HUES48 (cell line): Measurements from ENCODE around the gene BMPR1B.

ENCODE experiments used
- H3K27ac ChIP-seq: one replicate; pipeline ENCODE4 v1.7.0; 2013; ENCODE audit warnings: low read depth, low read length, inconsistent platforms
- H3K27me3 ChIP-seq: 2 replicates; pipeline ENCODE4 v1.6.1; 2013; ENCODE audit warnings: mild to moderate bottlenecking, low read length; ENCODE audit not compliant: control insufficient read depth, insufficient read depth
- H3K36me3 ChIP-seq: 2 replicates; pipeline ENCODE4 v1.6.1; 2013; ENCODE audit warnings: low read length; ENCODE audit not compliant: control insufficient read depth, insufficient read depth
- H3K4me1 ChIP-seq: 2 replicates; pipeline ENCODE4 v1.6.1; 2013; ENCODE audit warnings: mild to moderate bottlenecking, low read length; ENCODE audit not compliant: control insufficient read depth, insufficient read depth
- H3K4me3 ChIP-seq: 2 replicates; pipeline ENCODE4 v1.5.1; 2013; ENCODE audit warnings: mild to moderate bottlenecking, low read depth, low read length
- H3K9ac ChIP-seq: 2 replicates; pipeline ENCODE4 v1.6.1; 2013; ENCODE audit warnings: mild to moderate bottlenecking, low read depth, low read length, moderate library complexity
- H3K9me3 ChIP-seq: 2 replicates; pipeline ENCODE4 v1.6.1; 2013; ENCODE audit warnings: low read length; ENCODE audit not compliant: control insufficient read depth, insufficient read depth

The BMPR1B gene

DNA sequence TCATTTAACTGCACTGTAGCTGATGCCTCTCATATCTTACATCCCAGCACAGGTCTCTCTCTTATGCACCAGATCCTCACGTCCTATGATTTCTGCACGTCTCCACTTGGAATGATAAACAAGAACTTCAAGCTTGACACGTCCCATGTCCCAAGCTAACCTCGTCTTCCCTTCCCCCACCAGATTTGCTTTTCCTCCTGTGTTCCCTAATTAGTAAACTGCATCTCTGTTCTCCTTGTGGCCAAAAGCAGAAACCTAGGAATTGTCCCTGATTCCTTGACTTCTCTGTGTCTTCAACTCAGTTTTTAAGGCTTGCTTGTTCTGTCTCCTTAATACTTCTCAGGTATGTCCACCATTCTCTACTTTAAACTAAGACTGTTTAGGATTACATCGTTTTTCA, 171.9 kb downstream of the BMPR1B start:
- peaks cover 16% of the 10 kb centered on the region for H3K4me1 ChIP-seq
- no peaks in the 10 kb centered on the region for H3K27me3 ChIP-seq
- no peak overlapping the region for H3K9ac ChIP-seq
- H3K36me3 ChIP-seq, result no peaks in the 10 kb centered on the region
- no peak overlapping the region for H3K4me3 ChIP-seq
- no peak overlapping the region for H3K27ac ChIP-seq
- H3K9me3 ChIP-seq, result no peaks in the 10 kb centered on the region

GRCh38 chr4:94931626-94932025, 173.9 kb downstream of the BMPR1B start:
- Histone ChIP-seq H3K9ac (no peak overlapping the region), H3K4me1 (peaks cover 16% of the 10 kb centered on the region), H3K9me3 (no peaks in the 10 kb centered on the region), H3K27ac (no peak overlapping the region), H3K36me3 (no peaks in the 10 kb centered on the region), H3K27me3 (no peaks in the 10 kb centered on the region), H3K4me3 (no peak overlapping the region)

GRCh38 chr4:94932366-94932765, 174.6 kb downstream of the BMPR1B start:
- no peaks in the 10 kb centered on the region for H3K27me3 ChIP-seq
- no peaks in the 10 kb centered on the region for H3K36me3 ChIP-seq

DNA sequence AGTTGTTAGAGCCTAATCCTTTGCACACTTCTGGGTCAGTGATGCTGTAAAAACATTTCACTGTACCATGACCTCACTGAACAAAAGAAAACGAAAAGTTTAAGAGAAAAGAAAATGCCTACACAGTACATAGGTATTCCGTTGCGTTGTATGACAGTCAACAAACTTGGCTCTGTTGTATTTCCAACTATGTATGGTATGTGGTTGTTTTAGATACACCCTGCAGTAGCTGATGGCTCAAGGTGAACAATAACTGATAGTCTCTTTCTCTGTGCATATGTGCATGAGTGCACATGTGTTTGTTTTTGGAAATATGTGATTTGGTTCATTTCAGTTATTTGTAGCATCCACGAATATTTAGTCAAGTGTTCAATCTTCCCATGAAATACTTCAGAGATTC, 176.0 kb downstream of the BMPR1B start:
- Histone ChIP-seq H3K4me1 (peaks cover 7% of the 10 kb centered on the region; the same call in 1 of the 2 replicates), H3K9ac (no peak overlapping the region), H3K9me3 (no peaks in the 10 kb centered on the region), H3K27ac (no peak overlapping the region), H3K4me3 (no peak overlapping the region), H3K36me3 (no peaks in the 10 kb centered on the region), H3K27me3 (no peaks in the 10 kb centered on the region)

More at GRCh38 chr4:94932366-94932765, 174.6 kb downstream of the BMPR1B start:
- Histone ChIP-seq H3K4me1 (peaks cover 16% of the 10 kb centered on the region), H3K9me3 (no peaks in the 10 kb centered on the region), H3K27ac (no peak overlapping the region), H3K4me3 (no peak overlapping the region), H3K9ac (no peak overlapping the region)

DNA sequence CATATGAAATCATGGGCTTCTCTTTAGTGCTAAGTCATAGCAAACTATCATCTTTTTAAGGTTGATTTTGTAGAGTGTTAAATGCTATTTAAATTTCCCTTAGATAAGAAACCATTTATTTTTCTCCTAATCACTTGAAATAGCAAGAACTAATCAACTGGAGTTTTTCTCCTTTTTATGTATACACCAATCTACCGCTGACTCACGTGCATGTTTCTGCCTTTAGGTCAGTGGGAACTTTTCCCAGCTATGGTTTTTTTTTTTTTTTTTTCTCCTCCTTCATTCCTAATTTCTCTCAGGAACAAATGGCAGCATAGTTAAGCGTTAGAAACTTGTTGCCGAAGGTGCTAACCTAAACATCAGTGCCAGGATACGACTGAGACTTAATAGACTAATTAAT, 176.4 kb downstream of the BMPR1B start:
- Histone ChIP-seq H3K27ac (no peak overlapping the region), H3K9me3 (no peaks in the 10 kb centered on the region), H3K4me1 (peaks cover 7% of the 10 kb centered on the region; the same call in 1 of the 2 replicates), H3K27me3 (no peaks in the 10 kb centered on the region), H3K9ac (no peak overlapping the region), H3K36me3 (no peaks in the 10 kb centered on the region), H3K4me3 (no peak overlapping the region)

DNA sequence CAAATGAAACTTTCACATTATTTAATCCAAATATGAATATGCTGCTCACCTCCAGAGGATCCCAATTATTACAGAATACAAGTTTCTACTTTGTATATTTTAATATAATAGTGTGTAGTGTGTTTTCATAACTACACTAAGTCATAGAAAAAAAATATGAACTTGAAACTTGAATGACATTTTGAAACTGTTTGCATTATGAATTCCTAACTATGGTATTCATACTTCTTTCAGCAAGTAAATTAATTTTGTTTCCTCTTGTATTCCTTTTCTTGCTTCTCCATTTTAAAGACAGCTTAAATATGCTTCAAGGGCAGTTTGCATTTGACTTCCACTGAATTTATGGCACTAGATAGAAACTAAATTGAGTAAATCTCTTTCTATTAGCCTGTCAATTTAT, 177.1 kb downstream of the BMPR1B start:
- no peak overlapping the region for H3K27ac ChIP-seq
- H3K4me3 ChIP-seq, result no peak overlapping the region
- no peak overlapping the region for H3K9ac ChIP-seq
- H3K27me3 ChIP-seq, result no peaks in the 10 kb centered on the region
- peaks cover 8% of the 10 kb centered on the region for H3K4me1 ChIP-seq
- no peaks in the 10 kb centered on the region for H3K9me3 ChIP-seq
- H3K36me3 ChIP-seq, result no peaks in the 10 kb centered on the region

DNA sequence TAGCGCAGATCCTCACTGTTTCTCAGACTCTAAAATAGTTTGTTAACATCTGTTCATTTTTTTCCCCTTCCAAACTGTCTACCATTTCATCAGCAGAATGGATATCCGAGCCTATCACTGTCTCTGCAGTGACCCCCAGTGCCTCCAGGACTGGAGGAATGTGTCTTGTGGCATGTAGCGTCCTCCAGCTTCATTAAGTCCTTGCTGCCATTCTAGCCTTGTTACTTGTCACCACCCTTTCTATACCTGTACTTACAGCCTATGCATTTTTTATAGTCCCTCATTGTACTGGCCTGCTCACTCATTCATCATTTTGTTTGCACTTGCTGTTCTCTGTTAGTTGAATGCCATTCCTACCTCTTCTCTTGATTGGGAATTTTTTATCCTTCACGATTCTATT, 179.1 kb downstream of the BMPR1B start:
- peaks cover 14% of the 10 kb centered on the region for H3K4me1 ChIP-seq

DNA sequence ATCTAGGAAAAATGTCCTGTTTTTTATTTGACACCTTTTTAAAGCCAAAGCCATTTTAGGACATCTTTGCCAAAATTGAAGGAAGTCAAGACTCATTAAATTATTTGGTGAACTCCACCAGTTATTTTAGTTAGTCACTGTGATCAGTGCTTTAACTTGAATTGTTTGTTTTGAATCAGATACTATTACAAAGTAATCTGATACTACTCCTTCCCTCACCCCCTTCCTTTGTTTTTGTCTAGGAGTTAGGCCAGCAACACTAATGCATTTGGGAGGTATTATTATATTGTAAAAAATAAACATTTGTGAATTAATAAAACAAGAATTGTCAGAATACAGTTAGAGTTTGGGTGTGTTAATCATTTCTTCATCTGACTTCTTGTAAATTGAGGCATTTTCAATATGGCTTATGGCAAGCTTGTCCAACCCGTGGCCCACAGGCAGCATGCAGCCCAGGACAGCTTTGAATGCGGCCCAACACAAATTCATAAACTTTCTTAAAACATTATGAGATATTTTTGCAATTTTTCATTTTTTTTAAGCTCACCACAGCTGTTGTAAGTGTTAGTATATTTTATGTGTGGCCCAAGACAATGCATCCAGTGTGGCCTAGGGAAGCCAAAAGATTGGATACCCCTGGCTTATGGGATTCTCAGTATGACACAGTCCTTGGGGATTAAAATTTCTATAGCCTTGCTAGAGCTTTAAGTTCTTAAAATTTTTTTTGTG, 182.2 kb downstream of the BMPR1B start:
- no peak overlapping the region for H3K27ac ChIP-seq
- no peaks in the 10 kb centered on the region for H3K9me3 ChIP-seq
- H3K27me3 ChIP-seq, result no peaks in the 10 kb centered on the region
- peaks cover 14% of the 10 kb centered on the region for H3K4me1 ChIP-seq
- H3K9ac ChIP-seq, result no peak overlapping the region
- H3K4me3 ChIP-seq, result no peak overlapping the region
- H3K36me3 ChIP-seq, result no peaks in the 10 kb centered on the region

More for the DNA sequence above, 179.1 kb downstream of the BMPR1B start:
- Histone ChIP-seq H3K4me3 (no peak overlapping the region), H3K27ac (no peak overlapping the region), H3K9ac (no peak overlapping the region), H3K36me3 (no peaks in the 10 kb centered on the region), H3K9me3 (no peaks in the 10 kb centered on the region), H3K27me3 (no peaks in the 10 kb centered on the region)

- no peaks in the 10 kb centered on the region for H3K27me3 ChIP-seq
These were observed 182.8 kb downstream of the BMPR1B start for GRCh38 chr4:94940520-94940908.

DNA sequence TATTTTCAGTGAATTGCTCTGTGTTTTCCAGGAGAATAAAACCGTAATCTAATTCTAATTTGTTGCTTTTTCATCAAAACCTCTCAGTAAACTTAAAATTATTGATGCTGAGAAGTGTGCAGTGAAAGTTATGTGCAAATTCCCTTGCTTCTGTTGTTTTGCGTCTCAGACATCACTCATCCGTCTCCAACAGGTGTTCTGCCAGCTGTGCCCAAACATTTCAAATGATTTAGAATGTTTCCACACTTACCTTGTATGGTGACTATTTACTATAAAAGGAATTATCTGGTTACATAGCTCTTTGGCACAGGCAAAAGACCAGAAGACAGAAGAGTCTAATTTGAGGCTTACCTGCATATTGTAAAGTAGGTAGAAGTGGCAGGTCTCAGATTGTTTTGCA, 184.0 kb downstream of the BMPR1B start:
- Histone ChIP-seq H3K9me3 (no peaks in the 10 kb centered on the region), H3K4me1 (peaks cover 14% of the 10 kb centered on the region)

More at GRCh38 chr4:94940520-94940908, 182.8 kb downstream of the BMPR1B start:
- Histone ChIP-seq H3K4me3 (no peak overlapping the region), H3K4me1 (peaks cover 14% of the 10 kb centered on the region), H3K9me3 (no peaks in the 10 kb centered on the region), H3K9ac (no peak overlapping the region), H3K27ac (no peak overlapping the region), H3K36me3 (no peaks in the 10 kb centered on the region)

GRCh38 chr4:94944726-94945125, 187.0 kb downstream of the BMPR1B start:
- Histone ChIP-seq H3K27me3 (no peaks in the 10 kb centered on the region), H3K4me3 (no peak overlapping the region), H3K36me3 (no peaks in the 10 kb centered on the region), H3K27ac (no peak overlapping the region), H3K4me1 (peaks cover 11% of the 10 kb centered on the region), H3K9ac (no peak overlapping the region), H3K9me3 (no peaks in the 10 kb centered on the region)

More for the DNA sequence above, 184.0 kb downstream of the BMPR1B start:
- H3K36me3 ChIP-seq, result no peaks in the 10 kb centered on the region
- no peak overlapping the region for H3K27ac ChIP-seq
- no peak overlapping the region for H3K4me3 ChIP-seq
- no peaks in the 10 kb centered on the region for H3K27me3 ChIP-seq
- H3K9ac ChIP-seq, result no peak overlapping the region
